Measurements from ENCODE around the gene SLC10A7.

Gene SLC10A7

GRCh38 chr4:146343199-146343598 lies 178.5 kb downstream of the SLC10A7 start:
- no peak overlapping the region for H2AFZ ChIP-seq (ENCODE audit: low read depth, low read length)
- no peaks in the 10 kb centered on the region for H3K9me3 ChIP-seq (ENCODE audit: insufficient read depth, low read length)
- H3K36me3 ChIP-seq (replicated peaks; ENCODE audit: low read depth, low read length), result no peaks in the 10 kb centered on the region
- H3K27ac ChIP-seq (ENCODE audit: low read length), result no peak overlapping the region
- H3K79me2 ChIP-seq (ENCODE audit: low read length), result no peaks in the 10 kb centered on the region
- no peak overlapping the region for H3K9ac ChIP-seq (ENCODE audit: low read length)
- no peak for TF ChIP-seq EZH2phosphoT487 (IDR thresholded peaks at IDR 0.05; ENCODE audit: low read depth)
- TF ChIP-seq CTCF (IDR thresholded peaks at IDR 0.05; ENCODE audit: low read depth, low read length), result no peak
- no peaks in the 10 kb centered on the region for H3K27me3 ChIP-seq (ENCODE audit: low read depth, low read length)
- H3K4me3 ChIP-seq (ENCODE audit: low read length), result no peak overlapping the region
- peaks cover 12% of the 10 kb centered on the region for H3K4me1 ChIP-seq (ENCODE audit: low read length)
- no peak overlapping the region for H3K4me2 ChIP-seq (ENCODE audit: low read length)
- H4K20me1 ChIP-seq (ENCODE audit: insufficient read depth, low read length), result no peaks in the 10 kb centered on the region

- H3K9me3 ChIP-seq (ENCODE audit: insufficient read depth, low read length), result no peaks in the 10 kb centered on the region
- TF ChIP-seq CTCF (IDR thresholded peaks at IDR 0.05; ENCODE audit: low read depth, low read length) (peak; percentile 56), EZH2phosphoT487 (IDR thresholded peaks at IDR 0.05; ENCODE audit: low read depth) (no peak)
- H3K4me1 ChIP-seq (ENCODE audit: low read length), result peaks cover 9% of the 10 kb centered on the region
- no peak overlapping the region for H3K4me2 ChIP-seq (ENCODE audit: low read length)
- H3K9ac ChIP-seq (ENCODE audit: low read length), result no peak overlapping the region
- H3K36me3 ChIP-seq (replicated peaks; ENCODE audit: low read depth, low read length), result no peaks in the 10 kb centered on the region
- H3K4me3 ChIP-seq (ENCODE audit: low read length), result no peak overlapping the region
- H2AFZ ChIP-seq (ENCODE audit: low read depth, low read length), result no peak overlapping the region
- no peaks in the 10 kb centered on the region for H3K79me2 ChIP-seq (ENCODE audit: low read length)
- no peaks in the 10 kb centered on the region for H4K20me1 ChIP-seq (ENCODE audit: insufficient read depth, low read length)
- H3K27me3 ChIP-seq (ENCODE audit: low read depth, low read length), result no peaks in the 10 kb centered on the region
- H3K27ac ChIP-seq (ENCODE audit: low read length), result no peak overlapping the region
Observed at GRCh38 chr4:146342600-146343192, 179.0 kb downstream of the SLC10A7 start.

DNA sequence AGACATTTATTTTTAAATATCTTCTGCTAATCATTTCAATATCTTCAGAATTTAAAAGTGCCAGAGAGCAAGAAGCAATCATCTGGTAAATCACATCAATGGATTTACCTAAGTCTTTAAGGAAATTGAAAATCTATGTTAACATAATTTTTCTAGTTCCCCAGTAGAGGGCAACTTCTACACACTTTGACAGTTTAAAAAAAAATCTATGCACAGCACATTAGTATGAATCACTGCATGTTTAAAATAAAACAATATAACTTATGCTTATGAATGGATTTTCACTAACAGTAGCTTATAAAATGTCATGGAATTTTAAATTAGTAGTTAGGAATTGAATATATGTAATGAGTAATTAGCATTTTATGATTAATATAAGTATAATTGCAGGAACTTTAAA lies 180.9 kb downstream of the SLC10A7 start:
- TF ChIP-seq CTCF (IDR thresholded peaks at IDR 0.05; ENCODE audit: low read depth, low read length), result peak; percentile 84
- no peak for TF ChIP-seq EZH2phosphoT487 (IDR thresholded peaks at IDR 0.05; ENCODE audit: low read depth)
- Histone ChIP-seq H3K9me3 (ENCODE audit: insufficient read depth, low read length) (no peaks in the 10 kb centered on the region), H3K27ac (ENCODE audit: low read length) (no peak overlapping the region), H3K4me1 (ENCODE audit: low read length) (peaks cover 4% of the 10 kb centered on the region; the same call in 1 of the 2 replicates), H3K36me3 (replicated peaks; ENCODE audit: low read depth, low read length) (no peaks in the 10 kb centered on the region), H3K4me3 (ENCODE audit: low read length) (no peak overlapping the region), H4K20me1 (ENCODE audit: insufficient read depth, low read length) (no peaks in the 10 kb centered on the region), H2AFZ (ENCODE audit: low read depth, low read length) (no peak overlapping the region), H3K79me2 (ENCODE audit: low read length) (no peaks in the 10 kb centered on the region), H3K27me3 (ENCODE audit: low read depth, low read length) (no peaks in the 10 kb centered on the region), H3K9ac (ENCODE audit: low read length) (no peak overlapping the region), H3K4me2 (ENCODE audit: low read length) (no peak overlapping the region)

DNA sequence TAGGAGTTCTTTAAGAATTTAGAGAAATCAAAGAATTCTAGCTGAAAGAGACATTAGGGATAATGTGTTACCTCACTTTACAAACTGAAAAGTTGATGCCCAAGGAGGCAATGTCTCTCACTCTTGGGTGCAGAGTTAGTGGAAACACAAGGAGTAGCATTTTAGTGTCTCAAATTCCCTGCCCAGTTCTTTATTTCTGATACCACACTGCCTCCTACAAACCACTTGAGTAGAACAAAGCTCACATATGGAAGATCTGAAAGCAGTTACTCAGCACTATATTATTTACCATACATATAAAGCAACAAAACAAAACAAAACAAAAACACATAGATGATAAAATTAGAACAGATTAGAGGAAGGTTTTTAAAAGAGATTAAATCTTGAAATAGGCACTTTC lies 183.2 kb downstream of the SLC10A7 start:
- no peaks in the 10 kb centered on the region for H3K79me2 ChIP-seq (ENCODE audit: low read length)
- no peak overlapping the region for H3K27ac ChIP-seq (ENCODE audit: low read length)
- peaks cover 13% of the 10 kb centered on the region for H3K4me1 ChIP-seq (ENCODE audit: low read length)
- no peaks in the 10 kb centered on the region for H3K9me3 ChIP-seq (ENCODE audit: insufficient read depth, low read length)
- no peak overlapping the region for H3K4me2 ChIP-seq (ENCODE audit: low read length)
- peak; percentile 39; the same call in 1 of the 2 replicates for TF ChIP-seq CTCF (IDR thresholded peaks at IDR 0.05; ENCODE audit: low read depth, low read length)
- no peak for TF ChIP-seq EZH2phosphoT487 (IDR thresholded peaks at IDR 0.05; ENCODE audit: low read depth)
- H4K20me1 ChIP-seq (ENCODE audit: insufficient read depth, low read length), result no peaks in the 10 kb centered on the region
- H3K36me3 ChIP-seq (replicated peaks; ENCODE audit: low read depth, low read length), result no peaks in the 10 kb centered on the region
- H2AFZ ChIP-seq (ENCODE audit: low read depth, low read length), result no peak overlapping the region
- no peak overlapping the region for H3K9ac ChIP-seq (ENCODE audit: low read length)
- no peak overlapping the region for H3K4me3 ChIP-seq (ENCODE audit: low read length)
- H3K27me3 ChIP-seq (ENCODE audit: low read depth, low read length), result no peaks in the 10 kb centered on the region
